GM12865 (cell line): ENCODE data around the gene EHMT1.

Experiments used
- DNase-seq: peaks from one replicate; pipeline ENCODE4 v3.0.0; 2010; ENCODE audit warnings: low read depth
- H3K4me3 ChIP-seq: 2 replicates; pipeline ENCODE4 v1.5.1; 2011; ENCODE audit warnings: mild to moderate bottlenecking, low read depth, low read length, control low read depth
- CTCF ChIP-seq: IDR thresholded peaks from 2 replicates; pipeline ENCODE4 v1.5.1; 2011; ENCODE audit warnings: low read length, control low read depth, low read depth, inconsistent platforms; ENCODE audit not compliant: insufficient read depth; ENCODE audit errors: missing control alignments

Gene EHMT1

GRCh38 chr9:137679249-137679648, 60.4 kb downstream of the EHMT1 start:
- DNase-seq: peak; percentile 81
- no peak overlapping the region for H3K4me3 ChIP-seq
- TF ChIP-seq CTCF: no peak

GRCh38 chr9:137679695-137680305, 61.0 kb downstream of the EHMT1 start:
- peak; percentile 32 for DNase-seq
- TF ChIP-seq CTCF: no peak

GRCh38 chr9:137680444-137681358, 61.9 kb downstream of the EHMT1 start:
- H3K4me3 ChIP-seq: no peak overlapping the region
- no peak for TF ChIP-seq CTCF
- DNase-seq: no peak

More at GRCh38 chr9:137679695-137680305, 61.0 kb downstream of the EHMT1 start:
- H3K4me3 ChIP-seq: no peak overlapping the region

GRCh38 chr9:137682428-137683105, 63.8 kb downstream of the EHMT1 start:
- peak; percentile 3 for TF ChIP-seq CTCF
- H3K4me3 ChIP-seq: no peak overlapping the region
- peak; percentile 56 for DNase-seq

GRCh38 chr9:137683262-137683864, 64.6 kb downstream of the EHMT1 start:
- TF ChIP-seq CTCF: no peak
- no peak for DNase-seq
- no peak overlapping the region for H3K4me3 ChIP-seq

- no peak for TF ChIP-seq CTCF
- DNase-seq: no peak
- H3K4me3 ChIP-seq: no peak overlapping the region
These were observed 66.4 kb downstream of the EHMT1 start for GRCh38 chr9:137685035-137685740.
